Fibroblast of skin of back (primary cell): Measurements from ENCODE around the gene MYT1.

ENCODE experiments used
- DNase-seq: peaks from one replicate; pipeline ENCODE4 v3.0.0-alpha.2; 2013

MYT1 gene

GRCh38 chr20:64250027-64250426, 85.8 kb downstream of the MYT1 start:
- no peak for DNase-seq

GRCh38 chr20:64253000-64253383, 88.7 kb downstream of the MYT1 start:
- no peak for DNase-seq

- DNase-seq: no peak
These were observed 89.2 kb downstream of the MYT1 start for GRCh38 chr20:64253443-64253842.

GRCh38 chr20:64254156-64254555, 89.9 kb downstream of the MYT1 start:
- DNase-seq: no peak

GRCh38 chr20:64254571-64255360, 90.5 kb downstream of the MYT1 start:
- DNase-seq: no peak

GRCh38 chr20:64255361-64256281, 91.4 kb downstream of the MYT1 start, which contains the start of gene PCMTD2:
Gene PCMTD2, plus strand, starts transcription at chr20:64255748. Its CDS starts 4,218 bp downstream, at chr20:64259966.
- peak; percentile 83 for DNase-seq

GRCh38 chr20:64256282-64256935, 92.2 kb downstream of the MYT1 start:
- no peak for DNase-seq

GRCh38 chr20:64257107-64257757, 93.0 kb downstream of the MYT1 start:
- no peak for DNase-seq

- no peak for DNase-seq
These were observed 94.0 kb downstream of the MYT1 start for GRCh38 chr20:64258071-64258823.

- no peak for DNase-seq
These were observed 96.0 kb downstream of the MYT1 start for GRCh38 chr20:64260239-64260638.

GRCh38 chr20:64261138-64261537, 96.9 kb downstream of the MYT1 start:
- peak; percentile 4 for DNase-seq

- no peak for DNase-seq
These were observed 99.8 kb downstream of the MYT1 start for GRCh38 chr20:64264091-64264490.

GRCh38 chr20:64265201-64265600, 100.9 kb downstream of the MYT1 start:
- DNase-seq: no peak

- no peak for DNase-seq
These were observed 102.7 kb downstream of the MYT1 start for GRCh38 chr20:64266988-64267387.

- DNase-seq: no peak
These were observed 103.9 kb downstream of the MYT1 start for GRCh38 chr20:64268174-64268573.

GRCh38 chr20:64269604-64270411, 105.6 kb downstream of the MYT1 start:
- DNase-seq: no peak

- DNase-seq: no peak
These were observed 107.4 kb downstream of the MYT1 start for GRCh38 chr20:64271636-64272035.

GRCh38 chr20:64273109-64273508, 108.9 kb downstream of the MYT1 start:
- no peak for DNase-seq

- DNase-seq: no peak
These were observed 112.6 kb downstream of the MYT1 start for GRCh38 chr20:64276817-64277216.

- no peak for DNase-seq
These were observed 113.5 kb downstream of the MYT1 start for GRCh38 chr20:64277571-64278316.
